GM12878 (cell line): ENCODE results near the gene OTUD3. TPM values are rescaled to one million over a fixed set of nuclear protein-coding genes. Genes with fewer than 3 reads are reported as not detected.

Experiments used
- ATAC-seq: fragments of 200-7000 bp; cut with Tn5 transposase; 3 replicates; pipeline ENCODE4 v1.9.1; 2020; ENCODE audit warnings: mild to moderate bottlenecking, moderate library complexity
- BruUV-seq: library from RNA; stranded (reverse); fragments of 400-500 nt; replicated peaks from 2 replicates; lab custom pipeline; 2021; lab: Mats Ljungman, UMichigan
- CTCF ChIA-PET: fragments of 300-600 bp; sonication (Branson Sonifier 250); formaldehyde crosslinking; extraction: SDS; loops from one replicate; lab custom pipeline; 2021; ENCODE audit warnings: inconsistent platforms; lab: Yijun Ruan, JAX
- POLR2A ChIA-PET: fragments of 350-600 bp; formaldehyde crosslinking; extraction: SDS; loops from one replicate; lab custom pipeline; 2021; ENCODE audit warnings: inconsistent platforms; lab: Charles Lee
- RAD21 ChIA-PET: fragments of 300-600 bp; sonication (Branson Sonifier 250); formaldehyde crosslinking; loops from one replicate; lab custom pipeline; 2023; ENCODE audit warnings: antibody characterized with exemption; ENCODE audit not compliant: unreplicated experiment; lab: Charles Lee
- SMC1A ChIA-PET: fragments of 300-600 bp; sonication (Branson Sonifier 250); formaldehyde crosslinking; loops from one replicate; lab custom pipeline; 2023; ENCODE audit not compliant: unreplicated experiment, uncharacterized antibody; lab: Charles Lee
- DNase-seq: peaks from one replicate; pipeline ENCODE4 v3.0.0-alpha.2; 2011; ENCODE audit warnings: low read depth, low spot score
- FAIRE-seq: peaks from 3 replicates; lab custom pipeline; 2011; peaks lifted over from hg19 to GRCh38; lab: Jason Lieb, UNC
- H2AFZ ChIP-seq: 2 replicates; pipeline ENCODE4 v1.6.0; 2011; ENCODE audit warnings: low read depth, low read length, control low read depth; ENCODE audit not compliant: control insufficient read depth
- H3K27ac ChIP-seq: 2 replicates; pipeline ENCODE4 v1.5.1; 2011; ENCODE audit warnings: control low read depth; ENCODE audit not compliant: control insufficient read depth, insufficient read depth
- H3K27me3 ChIP-seq, 2 experiments: replicated peaks in 1 of 2; 2 replicates each; pipeline versions ENCODE4 v1.6.0 to v1.6.1; 2011; ENCODE audit warnings: low read length in 1 of 2; ENCODE audit not compliant: control insufficient read depth in 2 of 2, insufficient read depth in 2 of 2
- H3K36me3 ChIP-seq, 2 experiments: 2 replicates each; pipeline ENCODE4 v1.5.1; 2011; ENCODE audit warnings: low read length in 1 of 2; ENCODE audit not compliant: control insufficient read depth in 2 of 2, insufficient read depth in 2 of 2
- H3K4me1 ChIP-seq: 2 replicates; pipeline ENCODE4 v1.6.1; 2011; ENCODE audit warnings: mild to moderate bottlenecking, low read length, moderate library complexity, mixed read lengths; ENCODE audit not compliant: control insufficient read depth, insufficient read depth
- H3K4me2 ChIP-seq: 2 replicates; pipeline ENCODE4 v1.6.0; 2011; ENCODE audit warnings: control low read depth; ENCODE audit not compliant: control insufficient read depth, insufficient read depth
- H3K4me3 ChIP-seq: fragments of 200-600 bp; sonication (generic); 2 replicates; pipeline ENCODE4 v1.5.1; 2016
- H3K79me2 ChIP-seq: 2 replicates; pipeline ENCODE4 v1.6.0; 2011; ENCODE audit warnings: low read length; ENCODE audit not compliant: control insufficient read depth, insufficient read depth
- H3K9ac ChIP-seq: 2 replicates; pipeline ENCODE4 v1.8.0; 2011; ENCODE audit warnings: low read length, control low read depth, mixed read lengths; ENCODE audit not compliant: control insufficient read depth, insufficient read depth
- H3K9me3 ChIP-seq: replicated peaks from 3 replicates; pipeline ENCODE4 v1.5.1; 2011; ENCODE audit warnings: mild to moderate bottlenecking, low read length; ENCODE audit not compliant: control insufficient read depth, insufficient read depth
- H4K20me1 ChIP-seq: 2 replicates; pipeline ENCODE4 v1.6.0; 2011; ENCODE audit not compliant: control insufficient read depth, insufficient read depth
- CUX1 ChIP-seq: IDR thresholded peaks from 2 replicates; pipeline ENCODE4 v1.6.1; 2012; ENCODE audit warnings: improper control_type of control experiment, low read depth, low read length; ENCODE audit not compliant: insufficient replicate concordance
- EGR1 ChIP-seq, 2 experiments: IDR thresholded peaks; 1 replicate in 1 of 2; 2 replicates in 1 of 2; pipeline ENCODE4 v1.6.1; 2011 to 2012; ENCODE audit warnings: low read depth in 2 of 2, low read length in 2 of 2, borderline replicate concordance in 1 of 2, mild to moderate bottlenecking in 1 of 2, moderate library complexity in 1 of 2
- IKZF2 ChIP-seq, 2 experiments: fragments of 450-650 bp; IDR thresholded peaks; 2 replicates each; pipeline ENCODE4 v1.6.1; 2017; ENCODE audit warnings: mild to moderate bottlenecking in 2 of 2, moderate library complexity in 2 of 2
- POLR2AphosphoS5 ChIP-seq: IDR thresholded peaks from 2 replicates; pipeline ENCODE4 v1.6.1; 2011; ENCODE audit warnings: mild to moderate bottlenecking, low read length, inconsistent platforms
- ZBTB33 ChIP-seq: fragments of 450-650 bp; IDR thresholded peaks from 2 replicates; pipeline ENCODE4 v1.6.1; 2017; ENCODE audit warnings: mild to moderate bottlenecking
- ZNF24 ChIP-seq: fragments of 450-650 bp; IDR thresholded peaks from 2 replicates; pipeline ENCODE4 v1.6.1; 2017; ENCODE audit warnings: antibody characterized with exemption, mild to moderate bottlenecking
- WGBS: methylation state at CpG from one replicate; pipeline ENCODE4 v1.1.6; 2016; ENCODE audit warnings: low lambda C conversion rate; ENCODE audit not compliant: insufficient replicate concordance, insufficient coverage; ENCODE audit errors: missing lambda C conversion rate; 5-methylcytosine and 5-hydroxymethylcytosine counted together
- in situ Hi-C: fragments of 300-500 bp; cut with MboI; formaldehyde crosslinking; loops from 9 replicates; pipeline ENCODE4 v1.14.3; 2018; ENCODE audit warnings: mixed read lengths
- intact Hi-C: fragments of 100-400 bp; cut with micrococcal nuclease; formaldehyde crosslinking; loops from one replicate; pipeline ENCODE4 v1.14.2; 2022; ENCODE audit not compliant: unreplicated experiment
- polyA plus RNA-seq, 11 experiments: library from polyadenylated mRNA; depleted of rRNA in 4 of 11; unstranded in 6 of 11; stranded (reverse) in 5 of 11; fragments of >200 nt; fragmentation: Nextera tagmentation in 4 of 11; fragmentation: Illumina TruSeq in 1 of 11; extraction: Ambion mirVana in 4 of 11; extraction: Trizol in 1 of 11; gene quantifications; 1 replicate in 1 of 11; 2 replicates in 10 of 11; pipeline versions ENCODE4 v1.2.1 to v1.2.3, GENCODE V29; 2011 to 2016; ENCODE audit warnings: inconsistent platforms in 2 of 11, missing spikeins in 2 of 11, low read depth in 1 of 11
- total RNA-seq, 4 experiments: library from RNA; depleted of rRNA in 3 of 4; stranded (reverse); fragments of >200 nt in 3 of 4; fragmentation: Illumina TruSeq in 1 of 4; extraction: Trizol in 1 of 4; gene quantifications; 2 replicates each; pipeline versions ENCODE4 v1.2.1 to v1.2.3, GENCODE V29; 2013 to 2021

The OTUD3 gene
- total and polyA plus RNA-seq, 10 of the 15 experiments (the other 5 are each of a cell fraction or from before 2014, with no cell fraction given), result 0.77 to 8.9 (median 4.8) TPM

- Histone ChIP-seq H3K27ac (no peak overlapping the region), H2AFZ (no peak overlapping the region), H3K9ac (no peak overlapping the region), H3K4me2 (no peak overlapping the region), H3K36me3 (no peaks in the 10 kb centered on the region), H3K4me3 (no peak overlapping the region), H3K79me2 (no peaks in the 10 kb centered on the region), H4K20me1 (no peaks in the 10 kb centered on the region), H3K4me1 (no peaks in the 10 kb centered on the region), H3K9me3 (no peaks in the 10 kb centered on the region; the same call in 1 of the 3 replicates), H3K27me3 (no peaks in the 10 kb centered on the region; a peak in 1 of 4 replicates)
- SMC1A ChIA-PET, result interaction anchor here (1.3 kb wide), 1 partner anchor 9 kb away, joined by 3 read pairs; no protein-coding TSS in a partner anchor
- FAIRE-seq, result no peak
- TF ChIP-seq EGR1 (IDR thresholded peaks at IDR 0.05; ENCODE audit: borderline replicate concordance in 1 of 2, low read depth in 2 of 2, low read length in 2 of 2) (no peak), IKZF2 (IDR thresholded peaks at IDR 0.05) (no peak), ZBTB33 (no peak), CUX1 (no peak), ZNF24 (no peak), POLR2AphosphoS5 (no peak)
- BruUV-seq, result no TSS peak
- CTCF ChIA-PET, result interaction anchor here (1.1 kb wide), 1 partner anchor 50 kb away, joined by 3 read pairs; no protein-coding TSS in a partner anchor
- RAD21 ChIA-PET, result no interaction called here
- intact Hi-C loops, result no loop called here
- WGBS, result 36% methylated on average over 2 of the region's 2 CpGs
- DNase-seq, result no peak
- ATAC-seq, result no peak
- POLR2A ChIA-PET, result no interaction called here
- in situ Hi-C loops, result no loop called here
Observed at GRCh38 chr1:19861034-19861433, 21.2 kb upstream of the OTUD3 start.
